Measurements from ENCODE around the gene EBI3.
"Not testable (repeated sequence)": the region's sequence is repeated elsewhere in the genome, so short reads cannot be mapped to it uniquely, and the experiment has no call there.

EBI3 gene

DNA sequence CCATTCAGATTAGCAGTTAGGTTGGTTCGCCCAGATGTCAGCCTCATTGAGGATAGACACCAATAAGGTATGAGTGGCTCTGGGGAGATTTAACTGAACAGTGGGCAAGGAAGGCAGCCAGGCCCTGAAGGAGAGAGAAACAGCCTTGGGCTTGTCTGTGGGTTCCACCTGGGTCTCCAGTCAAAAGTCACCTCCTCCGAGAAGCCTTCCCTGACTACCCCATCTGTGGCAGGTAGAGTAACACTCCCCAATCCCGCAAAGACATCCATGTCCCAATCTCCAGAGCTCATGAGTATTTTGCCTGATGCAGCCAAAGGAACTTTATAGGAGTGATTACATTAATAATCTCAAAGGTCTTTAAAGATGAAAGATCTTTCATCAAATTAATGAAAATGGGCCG, 9.5 kb downstream of the EBI3 start:
- DNase-seq, result no peak

DNA sequence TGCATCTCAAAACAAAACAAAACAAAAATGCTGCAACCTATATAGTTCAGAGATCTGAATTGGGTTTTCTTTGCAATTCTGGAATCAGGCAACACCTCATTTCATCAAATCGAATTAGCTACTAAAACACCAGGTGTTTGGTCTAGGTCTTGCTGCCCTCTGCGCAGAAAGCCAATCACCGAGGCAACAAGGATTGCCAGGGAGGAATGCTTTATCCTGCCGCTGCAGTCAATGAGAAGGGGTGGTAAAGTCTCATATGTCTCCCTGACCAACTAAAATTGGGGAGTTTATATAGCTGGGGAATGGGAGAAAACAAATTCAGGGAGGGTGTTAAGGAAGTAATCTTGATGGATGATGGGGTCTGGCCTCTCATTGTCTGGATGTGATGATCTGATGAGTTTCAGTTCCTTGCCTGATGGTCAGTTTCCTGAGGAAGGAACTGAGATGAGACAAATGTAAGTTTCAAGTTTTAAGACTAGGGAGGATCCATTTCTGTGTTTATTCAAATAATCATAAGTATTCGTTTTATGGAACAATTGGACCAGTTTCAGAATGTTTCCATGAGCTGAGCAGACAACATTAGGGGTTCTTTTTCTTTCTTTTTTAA, 12.6 kb downstream of the EBI3 start:
- DNase-seq, result no peak

DNA sequence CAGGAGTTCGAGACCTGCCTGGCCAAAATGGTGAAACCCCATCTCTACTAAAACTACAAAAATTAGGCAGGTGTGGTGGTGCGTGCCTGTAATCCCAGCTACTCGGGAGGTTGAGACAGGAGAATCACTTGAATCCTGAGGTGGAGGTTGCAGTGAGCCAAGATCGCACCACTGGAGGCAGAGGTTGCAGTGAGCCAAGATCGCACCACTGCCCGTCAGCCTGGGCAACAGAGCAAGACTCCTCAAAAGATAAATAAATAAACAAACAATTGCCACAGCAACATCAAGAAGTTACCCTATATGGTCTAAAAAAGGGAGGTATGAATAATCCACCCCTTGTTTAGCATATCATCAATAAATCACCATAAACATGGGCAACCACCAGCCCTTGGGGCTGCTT, 16.6 kb downstream of the EBI3 start:
- not testable (repeated sequence) for DNase-seq

DNA sequence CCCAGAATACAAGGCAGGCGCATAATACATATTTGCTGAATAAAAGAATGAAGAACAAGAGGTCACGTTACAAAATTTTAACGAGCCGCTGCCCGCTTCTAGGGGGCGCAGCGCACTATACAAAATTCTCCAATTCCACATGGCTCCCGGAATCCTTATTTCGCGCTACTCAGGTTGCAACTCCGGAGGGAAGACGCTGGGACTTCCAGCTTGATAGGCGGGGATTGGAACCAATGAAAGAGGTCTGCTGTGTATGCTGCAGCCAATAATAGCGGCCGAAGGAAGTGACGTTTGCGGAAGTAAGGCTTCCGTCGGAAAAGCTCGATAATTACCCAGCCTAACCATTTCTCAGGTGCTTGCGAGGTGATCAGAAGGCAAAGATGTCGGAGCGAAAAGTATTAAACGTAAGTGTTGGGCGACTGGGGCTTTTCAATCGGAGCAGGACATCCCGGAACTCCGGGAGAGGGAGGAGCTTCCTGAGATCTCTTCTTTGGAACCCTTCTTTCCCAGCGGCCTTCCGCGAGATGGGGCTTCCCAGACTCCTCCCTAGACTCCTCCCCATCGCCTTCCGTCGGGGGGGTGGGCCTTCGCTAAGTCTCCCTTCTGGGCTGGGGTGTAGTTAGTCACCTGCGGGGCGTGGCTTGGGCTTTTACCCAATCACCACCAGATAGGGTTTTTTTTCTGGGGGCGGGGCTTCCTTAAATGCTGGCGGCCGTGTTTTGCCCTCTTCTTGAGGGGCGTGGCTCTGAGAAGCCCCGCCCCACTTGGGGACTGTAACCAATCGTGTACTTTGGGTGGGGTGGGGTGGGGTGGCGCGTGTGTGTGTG, 17.7 kb downstream of the EBI3 start, which contains the start of gene YJU2:
Gene YJU2, plus strand, starts transcription at position 314 of the 827 bp plus-strand sequence. Its CDS starts 67 bp downstream, at position 381.
- DNase-seq, result peak; percentile 99

DNA sequence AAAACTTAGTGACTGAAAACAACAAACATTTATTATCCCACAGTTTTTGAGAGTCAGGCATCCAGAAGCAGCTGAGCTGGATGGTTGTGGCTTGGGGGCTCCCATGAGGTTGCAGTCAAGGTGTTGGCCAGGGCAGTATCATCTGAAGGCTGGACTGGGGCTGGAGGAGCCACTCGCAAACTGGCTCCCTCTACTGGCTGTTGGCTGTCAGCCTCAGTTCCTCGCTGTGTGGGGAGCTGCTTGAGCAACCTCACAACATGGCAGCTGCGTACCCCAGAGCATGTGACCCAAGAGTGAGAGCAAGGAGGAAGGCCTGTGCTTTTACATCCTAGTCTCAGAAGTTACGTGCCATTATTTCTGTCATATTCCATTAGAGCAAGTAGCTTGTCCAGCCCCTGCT, 27.2 kb downstream of the EBI3 start:
- no peak for DNase-seq

DNA sequence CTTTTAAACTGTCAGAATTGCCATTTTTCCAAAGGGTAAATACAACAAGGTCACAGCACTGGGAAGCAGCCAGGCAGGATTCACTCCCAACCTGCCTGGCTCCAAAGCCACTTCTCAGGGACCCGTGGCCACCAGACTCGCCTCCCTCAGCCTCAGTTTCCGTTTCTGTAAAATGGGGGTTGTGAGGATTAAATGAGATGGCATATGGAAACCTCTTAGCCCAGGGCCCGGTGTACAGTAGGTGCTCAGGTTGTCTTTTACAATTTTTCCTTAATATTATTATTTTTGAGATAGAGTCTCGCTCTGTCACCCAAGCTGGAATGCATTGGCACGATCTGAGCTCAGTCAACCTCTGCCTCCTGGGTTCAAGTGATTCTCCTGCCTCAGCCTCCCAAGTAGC, 27.7 kb downstream of the EBI3 start:
- no peak for DNase-seq

DNA sequence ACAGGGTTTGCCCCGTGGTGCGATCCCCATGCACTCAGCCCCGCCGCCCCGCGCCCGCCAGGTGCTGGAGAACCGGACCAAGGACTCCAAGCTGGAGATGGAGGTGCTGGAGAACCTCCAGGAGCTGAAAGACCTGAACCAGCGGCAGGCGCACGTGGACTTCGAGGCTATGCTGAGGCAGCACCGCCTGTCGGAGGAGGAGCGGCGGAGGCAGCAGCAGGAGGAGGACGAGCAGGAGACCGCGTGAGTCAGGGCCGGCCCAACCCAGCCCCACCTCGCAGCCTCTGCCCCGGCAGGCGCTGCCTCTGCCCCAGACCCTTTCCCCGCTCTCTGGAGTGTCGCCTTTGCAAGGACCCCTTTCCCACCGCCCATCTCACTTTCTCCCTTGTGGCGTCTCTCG, 28.9 kb downstream of the EBI3 start:
- no peak for DNase-seq

DNA sequence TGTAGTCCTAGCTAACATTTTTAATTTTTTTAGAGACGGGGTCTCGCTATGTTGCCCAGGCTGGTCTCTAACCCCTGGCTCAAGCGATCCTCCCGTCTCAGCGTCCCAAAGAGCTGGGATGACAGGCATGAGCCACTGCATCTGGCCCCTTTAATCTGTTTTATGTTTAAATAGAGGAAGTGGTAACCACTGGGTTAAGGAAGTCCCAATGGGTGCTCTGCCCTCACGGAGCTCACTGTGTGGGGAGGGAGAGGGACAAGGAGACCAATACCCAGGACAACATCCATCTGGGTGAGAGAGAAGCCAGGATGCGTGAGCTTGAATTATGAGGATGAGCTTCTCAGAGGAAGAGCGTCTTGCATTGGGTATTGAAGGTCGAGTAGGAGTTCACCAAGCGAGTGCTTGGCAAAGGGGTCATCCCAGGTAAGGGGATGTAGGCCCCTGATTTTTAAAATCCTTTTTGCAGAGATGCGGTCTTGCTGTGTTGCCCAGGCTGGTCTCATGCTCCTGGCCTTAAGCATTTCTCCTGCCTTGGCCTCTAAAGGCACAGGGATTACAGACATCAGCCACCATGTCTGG, 31.4 kb downstream of the EBI3 start:
- no peak for DNase-seq

DNA sequence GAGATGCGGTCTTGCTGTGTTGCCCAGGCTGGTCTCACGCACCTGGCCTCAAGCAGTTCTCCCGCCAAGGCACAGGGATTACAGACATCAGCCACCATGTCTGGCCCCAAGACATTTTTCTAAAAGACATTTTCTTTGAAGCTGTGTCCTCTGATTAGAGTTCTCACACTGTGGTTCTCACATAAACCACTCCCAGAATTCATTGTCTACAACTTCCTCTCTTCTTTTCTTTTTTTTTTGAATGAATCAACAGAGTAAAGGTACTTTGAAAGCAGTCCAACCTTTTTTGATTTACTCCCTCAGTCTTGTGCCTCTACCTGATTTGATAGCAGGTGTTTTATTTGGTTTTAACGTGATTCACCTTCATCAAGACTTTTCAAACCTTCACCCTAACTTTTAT, 35.5 kb downstream of the EBI3 start:
- DNase-seq, result no peak

DNA sequence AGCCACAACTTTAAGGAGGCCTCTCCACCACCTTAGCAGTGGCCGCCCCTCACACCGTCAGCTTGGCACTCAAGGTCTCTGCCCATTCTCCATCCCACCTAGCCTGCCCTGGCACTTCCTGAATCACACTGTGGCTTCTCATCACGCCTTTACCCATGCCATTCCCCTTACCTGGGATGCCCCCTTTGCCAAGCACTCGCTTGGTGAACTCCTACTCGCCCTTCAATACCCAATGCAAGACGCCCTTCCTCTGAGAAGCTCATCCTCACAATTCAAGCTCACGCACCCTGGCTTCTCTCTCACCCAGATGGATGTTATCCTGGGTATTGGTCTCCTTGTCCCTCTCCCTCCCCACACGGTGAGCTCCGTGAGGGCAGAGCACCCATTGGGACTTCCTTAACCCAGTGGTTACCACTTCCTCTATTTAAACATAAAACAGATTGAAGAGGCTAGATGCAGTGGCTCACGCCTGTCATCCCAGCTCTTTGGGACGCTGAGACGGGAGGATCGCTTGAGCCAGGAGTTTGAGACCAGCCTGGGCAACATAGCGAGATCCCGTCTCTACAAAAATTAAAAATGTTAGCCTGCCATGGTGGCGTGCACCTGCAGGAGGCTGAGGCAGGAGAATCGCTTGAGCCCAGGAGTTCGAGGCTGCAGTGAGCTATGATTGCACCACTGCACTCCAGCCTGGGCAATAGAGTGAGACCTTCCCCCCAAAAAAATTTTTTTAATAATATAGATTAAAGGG, 37.1 kb downstream of the EBI3 start:
- DNase-seq, result no peak

DNA sequence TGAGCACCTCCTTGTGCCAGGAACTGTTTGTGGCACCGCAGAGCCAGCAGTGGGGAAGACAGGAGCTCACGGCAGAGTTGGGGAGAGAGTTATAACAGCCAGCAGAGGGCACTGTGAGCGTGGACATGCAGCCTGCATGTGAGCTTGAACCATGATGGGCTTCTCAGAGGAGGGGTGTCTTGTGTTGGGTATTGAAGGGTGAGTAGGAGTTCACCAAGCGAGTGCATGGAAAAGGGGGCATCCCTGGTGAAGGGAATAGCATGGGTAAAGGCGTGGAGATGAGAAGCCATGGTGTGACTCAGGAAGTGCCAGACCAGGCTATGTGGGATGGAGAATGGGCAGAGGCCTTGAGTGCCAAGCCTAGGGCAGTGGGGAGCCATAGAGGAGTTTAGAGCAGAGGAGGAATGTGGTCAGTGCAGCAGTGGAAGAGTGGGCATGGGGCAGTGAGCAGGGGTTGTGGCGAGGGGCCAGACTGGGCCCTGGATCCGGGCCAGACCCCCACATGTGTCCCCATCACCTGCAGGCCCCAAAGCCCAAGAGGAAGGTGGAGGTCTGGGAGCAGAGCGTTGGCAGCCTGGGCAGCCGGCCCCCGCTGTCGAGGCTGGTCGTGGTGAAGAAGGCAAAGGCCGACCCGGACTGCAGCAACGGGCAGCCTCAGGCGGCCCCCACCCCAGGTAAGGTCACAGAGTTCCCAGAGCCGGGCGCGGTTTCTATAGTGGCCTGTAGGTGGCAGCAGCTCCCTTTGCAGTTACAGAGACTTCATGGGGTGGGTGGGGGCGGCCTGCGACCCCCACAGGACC, 38.0 kb downstream of the EBI3 start:
- no peak for DNase-seq

DNA sequence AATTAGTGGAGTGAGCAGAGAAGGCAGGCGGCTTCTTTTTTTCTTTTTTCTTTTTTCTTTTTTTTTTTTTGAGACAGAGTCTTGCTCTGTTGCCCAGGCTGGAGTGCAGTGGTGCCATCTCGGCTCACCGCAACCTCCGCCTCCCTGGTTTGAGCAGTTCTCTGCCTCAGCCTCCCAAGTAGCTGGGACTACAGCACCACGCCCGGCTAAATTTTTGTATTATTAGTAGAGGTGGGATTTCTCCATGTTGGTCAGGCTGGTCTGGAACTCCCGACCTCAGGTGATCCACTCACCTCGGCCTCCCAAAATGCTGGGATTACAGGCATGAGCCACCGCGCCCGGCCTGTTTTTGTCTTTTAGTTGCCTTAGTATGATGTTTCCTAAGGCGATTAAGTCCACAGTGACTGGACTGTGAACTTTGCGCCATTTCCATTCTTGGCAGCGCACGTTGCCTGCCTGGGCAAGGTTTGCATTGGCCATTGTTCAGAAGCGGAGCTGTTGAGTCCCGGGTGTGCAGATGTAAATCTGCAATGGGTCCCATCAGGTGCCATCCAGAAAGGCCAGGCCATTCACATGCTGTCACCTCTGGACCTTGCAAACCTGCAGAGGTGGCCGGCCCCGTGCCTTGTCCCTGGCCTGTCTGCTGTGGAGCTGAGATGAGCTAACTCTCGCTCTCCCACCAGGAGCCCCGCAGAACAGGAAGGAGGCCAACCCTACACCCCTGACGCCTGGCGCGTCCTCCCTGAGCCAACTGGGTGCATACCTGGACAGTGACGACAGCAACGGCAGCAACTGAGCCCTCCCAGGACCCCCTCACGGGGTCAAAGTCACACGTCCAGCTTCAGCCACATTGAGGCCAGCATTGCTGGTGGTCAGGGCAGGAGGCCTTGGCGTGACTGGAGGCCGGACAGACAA, 38.8 kb downstream of the EBI3 start:
- no peak for DNase-seq

DNA sequence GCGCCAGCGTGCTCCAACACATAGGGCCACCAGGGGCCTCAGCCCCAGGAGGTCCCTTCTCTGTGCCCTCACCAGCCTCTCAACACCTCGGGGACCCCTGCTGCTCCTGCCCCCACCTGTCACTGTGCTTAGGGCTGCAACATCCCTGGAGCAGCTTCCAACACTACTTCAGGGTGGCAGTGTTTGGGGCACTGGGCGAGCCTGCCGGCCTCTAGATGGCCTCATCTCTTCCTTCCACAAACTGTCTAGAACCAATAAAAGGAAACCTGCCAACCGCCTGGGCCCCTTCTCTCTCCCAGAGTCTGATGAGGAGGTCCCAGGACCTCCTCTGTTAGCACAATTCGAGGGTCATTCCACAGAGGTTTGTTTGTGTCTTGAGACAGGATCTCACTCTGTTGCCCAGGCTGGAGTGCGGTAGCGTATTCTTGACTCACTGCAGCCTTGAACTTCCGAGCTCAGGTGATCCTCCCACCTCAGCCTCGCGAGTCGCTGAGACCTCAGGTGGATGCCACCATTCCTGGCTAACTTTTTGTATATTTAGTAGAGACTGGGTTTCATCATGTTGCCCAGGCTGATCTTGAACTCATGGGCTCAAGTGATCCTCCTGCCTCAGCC, 39.6 kb downstream of the EBI3 start:
- DNase-seq, result no peak

DNA sequence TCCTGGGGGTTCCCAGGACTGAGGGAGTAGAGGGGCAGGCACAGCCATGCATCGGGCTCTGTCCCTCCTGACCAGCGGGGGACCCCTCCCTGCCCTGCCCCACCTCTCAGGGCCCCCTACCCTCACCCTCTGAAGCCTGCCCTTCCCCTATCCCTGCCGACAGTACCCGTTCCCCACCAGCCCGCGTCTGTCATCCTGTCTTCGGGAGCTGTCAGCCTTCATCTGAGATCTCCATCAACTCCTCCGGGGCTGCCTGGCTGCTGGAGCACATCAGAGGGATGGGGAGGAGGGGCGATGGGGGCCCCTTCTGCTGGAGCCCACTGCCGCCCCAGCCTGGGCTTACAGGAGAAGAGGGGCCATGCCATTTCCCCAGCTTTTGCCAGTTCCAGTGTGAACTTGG, 43.6 kb downstream of the EBI3 start:
- no peak for DNase-seq

DNA sequence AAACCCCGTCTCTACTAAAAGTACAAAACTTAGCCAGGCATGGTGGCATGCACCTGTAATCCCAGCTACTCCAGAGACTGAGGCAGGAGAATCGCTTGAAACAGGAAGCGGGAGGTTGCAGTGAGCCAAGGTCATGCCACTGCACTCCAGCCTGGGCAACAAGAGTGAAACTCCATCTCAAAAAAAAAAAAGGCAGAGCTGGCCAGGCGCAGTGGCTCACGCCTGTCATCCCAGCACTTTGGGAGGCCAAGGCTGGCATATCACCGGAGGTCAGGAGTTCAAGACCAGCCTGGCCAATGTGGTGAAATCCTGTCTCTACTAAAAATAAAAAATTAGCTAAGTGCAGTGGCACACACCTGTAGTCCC, 45.0 kb downstream of the EBI3 start:
- not testable (repeated sequence) for DNase-seq

DNA sequence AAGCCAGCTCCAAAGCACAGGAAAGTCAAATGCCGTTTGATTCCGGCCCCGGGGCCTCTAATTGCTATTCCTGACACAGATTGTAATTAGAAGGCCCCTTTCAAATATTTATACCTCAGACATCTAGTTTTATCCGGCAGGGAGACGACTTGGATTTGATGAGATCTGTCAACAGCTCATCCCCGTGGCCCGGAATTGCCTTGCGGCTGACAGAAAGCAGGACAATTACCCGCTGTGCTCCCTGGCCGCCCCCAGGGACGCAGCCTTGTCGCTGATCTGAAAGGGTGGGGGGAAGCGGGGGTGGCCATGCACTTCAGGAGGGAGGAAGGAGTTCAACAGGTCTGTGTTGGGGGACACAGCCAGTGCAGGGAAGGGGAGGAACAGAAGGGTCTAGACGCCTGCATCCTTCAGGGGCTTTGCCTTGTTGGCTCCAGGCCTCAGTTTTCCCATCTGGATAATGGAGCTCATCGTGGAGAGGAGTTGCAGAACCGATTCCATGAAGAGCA, 47.9 kb downstream of the EBI3 start:
- no peak for DNase-seq

DNA sequence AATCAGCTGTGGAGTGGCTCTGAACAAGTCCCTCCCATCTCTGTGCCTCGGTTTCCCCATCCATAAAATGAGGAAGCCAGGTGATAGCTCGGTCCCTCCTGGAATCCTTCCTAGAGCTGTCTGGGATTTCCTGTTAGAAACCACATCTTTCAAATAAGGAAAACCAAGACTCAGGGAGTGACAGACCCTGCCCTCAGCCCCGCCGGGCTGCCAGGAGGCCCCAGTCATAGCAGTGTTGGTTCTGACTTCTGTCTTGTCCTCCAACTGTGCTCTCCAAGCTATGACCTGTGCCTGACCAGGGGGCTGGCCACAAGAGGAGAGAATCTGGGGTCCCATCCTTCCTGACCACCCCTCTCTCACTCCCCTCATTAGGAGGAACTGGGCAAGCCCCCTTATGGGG, 48.7 kb downstream of the EBI3 start:
- no peak for DNase-seq

DNA sequence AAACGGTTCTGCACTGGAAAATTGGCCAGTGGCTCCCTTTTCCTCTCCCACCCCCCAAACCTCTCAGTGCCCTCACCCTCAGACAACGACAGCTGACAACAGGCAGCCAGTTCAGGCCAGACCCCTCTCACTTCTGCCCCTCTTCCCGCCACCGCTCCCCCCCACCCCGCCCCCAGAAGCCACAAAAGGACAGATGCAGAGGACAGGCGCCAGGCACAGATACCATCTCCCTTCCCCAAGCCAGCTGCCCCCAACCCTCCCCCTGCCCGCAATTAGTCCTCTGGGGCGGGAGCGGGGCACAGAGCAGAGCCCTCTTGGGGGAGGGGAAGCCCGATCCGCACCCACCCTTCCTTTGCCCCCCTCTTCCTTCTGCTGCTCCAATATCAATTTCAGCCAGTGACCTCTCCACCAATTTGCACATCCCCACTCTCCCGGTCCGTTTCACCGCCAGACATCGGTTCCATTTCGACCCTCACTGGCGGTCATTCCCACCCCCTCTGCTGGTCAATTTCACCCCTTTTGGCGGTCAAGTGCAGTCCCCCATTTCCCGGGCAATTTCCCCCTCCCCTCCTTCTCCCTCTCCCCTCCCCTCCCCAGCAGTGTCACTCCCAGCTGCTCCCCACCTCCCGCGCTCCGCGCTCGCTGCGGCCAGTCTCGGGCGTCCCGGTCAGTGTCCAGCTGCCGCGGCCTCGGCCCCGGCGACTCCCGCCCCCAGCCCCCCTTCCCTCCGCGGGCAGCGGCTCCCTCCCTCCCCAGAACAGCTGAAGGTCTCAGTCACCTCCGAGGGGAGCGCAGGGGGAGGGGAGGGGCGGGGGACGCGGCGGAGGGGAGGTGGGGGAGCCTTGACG, 49.3 kb downstream of the EBI3 start, which contains the start of gene SHD:
Gene SHD, plus strand, starts transcription at position 848 of the 848 bp plus-strand sequence. CDS start 798 bp downstream, outside the sequence.
- DNase-seq, result no peak

DNA sequence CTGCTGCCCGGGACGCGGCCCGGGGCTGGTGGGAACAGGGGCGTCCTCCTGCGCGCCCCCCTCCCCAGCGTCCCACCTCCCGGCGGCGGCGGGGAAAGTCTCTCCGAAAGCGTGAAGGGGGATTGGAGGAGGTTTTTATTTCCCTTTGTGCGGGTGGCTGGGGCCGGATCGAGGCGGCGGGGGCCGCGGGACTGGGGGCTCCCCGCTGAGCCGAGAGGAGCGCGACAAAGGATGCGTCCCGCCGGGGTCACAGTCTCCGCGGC, 49.9 kb downstream of the EBI3 start:
- no peak for DNase-seq

All from NCI-H1048 (cell line).